ENCODE measurements around the gene GADL1. TPM values are rescaled to one million over a fixed set of nuclear protein-coding genes. Genes with fewer than 3 reads are reported as not detected.
A peak's percentile ranks its signal among the peaks of the same experiment; 100 is the strongest.

GADL1 gene
- total RNA-seq, 1 donor from 2014 or later = 0.13 TPM

DNA sequence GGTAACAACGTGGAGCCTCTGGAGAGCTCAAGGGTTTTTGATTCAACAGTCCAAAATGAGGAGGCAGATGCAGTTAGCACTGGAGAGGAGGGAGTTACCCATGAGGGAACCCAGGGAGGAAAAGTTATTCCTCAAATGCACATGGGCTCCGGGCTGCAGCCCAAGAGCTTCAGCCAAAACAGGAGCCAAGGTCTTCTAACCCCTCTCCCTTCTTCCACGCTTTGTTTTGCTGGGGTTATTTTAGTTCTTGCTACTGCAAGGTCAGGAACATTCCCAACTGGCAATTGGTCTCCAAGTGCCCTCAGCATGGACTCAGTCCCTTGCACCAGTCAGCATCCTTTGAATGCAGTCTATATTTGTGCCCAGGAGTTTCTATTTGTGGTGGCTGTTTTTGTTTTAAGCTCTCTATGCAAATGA, 198.1 kb downstream of the GADL1 start:
- no peak for DNase-seq (ENCODE audit: low read depth in 2 of 2)

DNA sequence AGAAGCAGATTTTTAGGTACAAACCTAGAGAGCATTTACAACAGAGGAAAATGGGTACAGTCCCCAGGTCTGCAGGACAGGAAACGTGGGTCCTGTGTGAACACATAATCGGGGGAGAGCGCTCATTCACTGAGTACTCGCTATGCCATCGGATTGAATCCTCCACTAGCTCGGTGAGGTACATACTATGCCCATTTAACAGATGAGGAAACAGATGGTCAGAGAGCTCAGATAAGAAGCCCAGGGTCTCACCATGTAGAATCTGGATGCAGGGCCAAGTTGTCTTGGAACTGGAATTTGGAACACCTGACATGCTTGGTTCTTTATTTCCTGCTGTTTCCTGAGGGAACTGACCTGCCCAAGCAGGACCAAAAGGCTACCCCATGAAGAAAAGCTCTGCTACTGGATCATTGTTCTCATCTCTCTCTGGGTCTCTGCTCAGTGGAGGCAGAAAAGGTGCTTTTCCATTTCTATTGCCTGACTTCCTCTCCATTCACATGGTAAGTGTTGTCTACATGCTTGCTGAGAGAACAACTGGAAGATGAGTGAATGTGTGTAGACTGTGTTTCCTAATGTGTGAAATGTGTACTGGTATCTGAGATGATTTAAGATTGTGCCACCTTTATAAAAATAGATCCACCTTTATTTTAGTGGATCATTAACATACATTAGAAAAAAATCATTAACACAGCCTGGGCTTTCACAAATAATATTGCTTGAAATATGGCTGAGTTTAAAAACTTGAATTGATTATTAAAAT, 199.0 kb downstream of the GADL1 start:
- DNase-seq (ENCODE audit: low read depth in 2 of 2) = no peak

DNA sequence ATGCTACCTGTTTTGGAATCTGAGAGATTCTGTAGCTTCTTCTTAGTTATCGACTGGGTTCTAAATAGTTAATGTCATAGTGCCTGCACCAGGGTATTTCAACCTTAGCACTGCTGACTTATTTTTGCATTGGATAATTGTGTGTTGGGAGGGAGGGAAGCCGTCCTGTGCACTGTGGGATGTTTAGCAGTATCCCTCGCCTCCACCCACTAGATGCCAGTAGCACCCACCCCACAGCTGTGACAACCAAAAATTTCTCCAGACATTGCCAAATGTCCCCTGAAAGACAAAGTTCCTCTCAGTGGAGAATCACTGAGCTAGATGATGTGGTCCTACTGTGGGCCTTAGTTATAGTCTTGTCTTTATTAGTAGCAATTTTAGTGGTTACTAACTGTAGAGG, 199.8 kb downstream of the GADL1 start:
- DNase-seq (ENCODE audit: low read depth in 2 of 2) = no peak

DNA sequence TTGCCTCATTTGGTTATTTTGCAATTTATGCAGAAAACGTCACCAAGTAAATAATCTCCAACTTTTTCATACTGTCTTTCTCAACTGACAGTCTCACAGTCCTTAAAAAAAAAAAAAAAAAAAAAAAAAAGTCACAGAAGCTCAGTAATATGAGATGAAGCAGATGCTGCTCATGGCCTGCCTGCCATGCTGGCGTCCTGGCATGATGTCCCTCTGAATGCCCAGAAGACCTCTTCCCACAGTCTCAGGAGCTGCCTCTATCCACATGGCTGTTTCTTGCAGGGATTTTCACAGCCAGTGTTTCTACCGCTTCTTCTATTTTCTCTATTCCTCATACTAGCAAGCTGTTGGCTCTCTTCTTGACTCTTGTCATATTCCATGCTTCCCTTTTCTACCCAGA, 200.3 kb downstream of the GADL1 start:
- no peak for DNase-seq (ENCODE audit: low read depth in 2 of 2)

DNA sequence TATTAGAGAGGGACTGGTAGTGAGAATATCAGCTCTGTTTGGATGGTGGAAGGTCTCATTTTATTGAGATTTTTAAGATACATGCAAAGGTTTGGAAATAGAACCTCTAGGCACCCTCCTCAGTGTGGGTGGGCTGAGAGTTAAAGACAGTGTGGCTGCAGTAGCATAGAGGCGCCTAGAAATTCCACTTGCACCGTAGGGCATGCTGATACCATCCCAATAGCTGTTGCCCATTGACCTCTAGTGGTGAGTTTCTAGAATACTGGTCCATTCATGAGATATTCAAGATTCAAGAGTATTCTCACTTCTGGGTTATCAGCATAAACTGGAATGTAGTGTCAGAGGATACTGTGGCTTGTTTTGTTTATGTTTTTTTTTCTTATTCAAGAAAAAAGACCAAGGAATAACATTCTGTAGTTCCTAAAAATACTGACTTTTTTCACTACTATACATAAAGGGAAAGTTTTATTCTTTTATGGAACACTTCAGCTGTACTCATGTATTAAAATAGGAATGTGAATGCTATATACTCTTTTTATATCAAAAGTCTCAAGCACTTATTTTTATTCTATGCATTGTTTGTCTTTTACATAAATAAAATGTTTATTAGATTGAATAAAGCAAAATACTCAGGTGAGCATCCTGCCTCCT, 200.9 kb downstream of the GADL1 start:
- peak; percentile 68 to 81 for DNase-seq (ENCODE audit: low read depth in 2 of 2)

DNA sequence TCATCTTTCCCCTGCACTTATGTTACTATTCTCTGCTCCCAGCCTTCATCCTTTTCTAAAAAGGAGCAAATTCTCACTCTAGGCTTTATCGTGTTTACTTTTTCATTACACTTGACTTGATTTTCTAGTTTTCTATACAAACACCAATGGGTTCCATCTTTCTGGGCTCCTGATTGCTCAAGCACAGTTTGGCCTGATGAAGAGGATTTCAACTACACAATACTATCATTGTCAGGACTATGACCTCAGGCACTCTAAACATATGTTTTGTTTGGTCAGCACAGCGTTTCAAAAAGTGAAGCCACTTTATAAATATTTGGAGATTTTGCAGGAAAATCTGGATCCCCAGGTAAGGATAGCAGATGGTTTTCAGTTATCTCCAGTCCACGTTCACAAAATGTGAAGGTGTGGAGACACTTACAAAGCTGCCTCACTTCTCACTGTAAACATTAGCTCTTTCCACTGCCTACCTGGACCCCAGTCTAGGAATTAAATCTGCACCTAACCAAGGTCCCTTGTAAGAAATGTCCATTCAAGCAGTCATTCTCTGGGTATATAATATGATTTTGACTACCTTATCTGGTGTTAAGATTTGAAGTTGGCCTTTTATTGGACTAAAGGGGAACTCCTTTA, 201.8 kb downstream of the GADL1 start:
- no peak for DNase-seq (ENCODE audit: low read depth in 2 of 2)

DNA sequence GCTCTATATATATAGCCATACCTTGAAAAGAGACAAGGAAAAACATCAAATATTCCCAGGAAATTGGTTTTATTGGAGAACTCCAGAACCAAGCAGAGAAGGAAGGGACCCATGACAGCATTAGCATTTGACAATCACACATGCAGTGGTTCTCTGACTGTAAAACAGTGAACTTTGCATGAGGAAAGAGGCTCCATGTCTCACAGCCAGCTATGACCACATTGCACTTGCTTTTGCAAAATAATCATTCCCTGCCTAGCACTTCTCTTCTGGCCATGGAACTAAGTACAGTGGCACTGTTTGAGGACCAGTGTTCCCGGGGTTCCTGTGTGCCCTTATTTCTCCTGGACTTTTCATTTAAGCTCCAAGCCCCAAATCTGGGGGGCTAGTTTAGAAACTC, 202.5 kb downstream of the GADL1 start:
- no peak for DNase-seq (ENCODE audit: low read depth in 2 of 2)

DNA sequence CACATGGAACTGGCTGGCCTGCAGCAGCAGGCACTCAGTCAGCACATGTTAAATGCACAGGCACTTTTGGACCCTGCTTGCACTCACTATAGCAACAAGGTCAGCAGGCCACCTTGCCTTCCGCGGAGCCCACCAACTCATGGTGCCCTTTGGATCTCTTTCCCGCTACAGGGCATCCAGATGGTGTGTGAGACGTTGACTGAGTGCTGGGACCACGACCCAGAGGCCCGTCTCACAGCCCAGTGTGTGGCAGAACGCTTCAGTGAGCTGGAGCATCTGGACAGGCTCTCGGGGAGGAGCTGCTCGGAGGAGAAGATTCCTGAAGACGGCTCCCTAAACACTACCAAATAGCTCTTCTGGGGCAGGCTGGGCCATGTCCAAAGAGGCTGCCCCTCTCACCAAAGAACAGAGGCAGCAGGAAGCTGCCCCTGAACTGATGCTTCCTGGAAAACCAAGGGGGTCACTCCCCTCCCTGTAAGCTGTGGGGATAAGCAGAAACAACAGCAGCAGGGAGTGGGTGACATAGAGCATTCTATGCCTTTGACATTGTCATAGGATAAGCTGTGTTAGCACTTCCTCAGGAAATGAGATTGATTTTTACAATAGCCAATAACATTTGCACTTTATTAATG, 203.1 kb downstream of the GADL1 start:
- peak; percentile 52 to 74 for DNase-seq (ENCODE audit: low read depth in 2 of 2)

DNA sequence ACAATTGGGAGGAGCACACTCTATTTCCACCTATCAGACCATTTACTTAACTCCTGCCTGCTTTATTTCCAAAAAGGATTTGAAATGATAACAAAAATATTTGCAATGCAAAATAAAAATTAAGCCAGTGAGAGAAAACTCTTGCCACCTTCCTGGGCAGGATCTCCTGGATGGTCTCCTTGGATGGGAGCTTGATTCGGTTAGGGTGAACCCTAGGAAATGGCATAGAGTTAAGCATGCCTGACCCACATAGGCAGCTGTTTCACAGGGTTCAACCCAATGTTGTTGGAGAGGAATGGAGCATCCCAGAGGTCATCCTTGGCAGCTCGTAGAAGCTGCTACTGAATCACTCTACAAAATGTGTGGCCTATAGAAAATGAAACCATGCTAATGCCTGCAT, 204.3 kb downstream of the GADL1 start:
- DNase-seq (ENCODE audit: low read depth in 2 of 2) = no peak

DNA sequence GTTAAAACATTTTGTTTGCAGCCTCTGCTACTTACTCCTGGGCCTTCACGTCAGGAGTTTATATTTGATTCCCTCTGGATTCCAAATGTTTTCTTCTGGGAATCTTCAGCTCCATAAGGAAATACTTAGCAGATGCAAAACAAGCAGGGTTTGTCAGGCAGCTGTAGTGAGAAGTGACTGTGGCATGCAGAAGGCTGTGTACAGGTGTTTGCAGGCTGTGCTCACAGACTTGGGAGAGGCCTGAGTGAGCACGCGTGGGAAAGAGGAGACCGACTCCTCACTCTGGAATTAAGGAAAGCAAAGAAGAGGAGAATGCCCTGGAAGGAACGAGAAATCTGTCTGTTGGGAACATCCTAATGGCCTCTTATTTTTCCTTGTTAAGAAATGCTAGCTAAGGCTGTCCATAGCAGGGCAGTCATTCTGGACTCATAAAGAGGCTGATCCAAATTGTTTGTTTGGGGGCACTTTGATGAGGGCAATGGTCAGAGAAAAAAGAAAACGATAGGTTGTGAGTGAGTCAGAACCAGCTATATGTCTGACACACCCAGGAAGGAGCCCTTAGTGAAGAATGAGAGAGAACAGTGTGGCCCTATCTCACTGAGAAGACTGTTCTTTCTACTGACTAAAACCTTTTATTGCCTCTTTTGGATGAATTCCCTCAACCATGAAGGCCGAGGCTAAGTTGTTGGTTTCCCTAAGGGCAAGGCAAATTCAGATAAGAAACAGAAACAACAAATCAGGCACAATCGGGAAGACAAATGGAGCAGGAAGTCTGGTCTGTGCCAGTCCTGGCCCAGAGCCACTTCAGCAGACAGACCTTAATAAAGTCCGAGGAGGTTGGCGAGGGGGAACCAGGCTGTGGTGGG, 205.5 kb downstream of the GADL1 start:
- peak in 1 of 2 donors; percentile 74 for DNase-seq (ENCODE audit: low read depth in 2 of 2)

DNA sequence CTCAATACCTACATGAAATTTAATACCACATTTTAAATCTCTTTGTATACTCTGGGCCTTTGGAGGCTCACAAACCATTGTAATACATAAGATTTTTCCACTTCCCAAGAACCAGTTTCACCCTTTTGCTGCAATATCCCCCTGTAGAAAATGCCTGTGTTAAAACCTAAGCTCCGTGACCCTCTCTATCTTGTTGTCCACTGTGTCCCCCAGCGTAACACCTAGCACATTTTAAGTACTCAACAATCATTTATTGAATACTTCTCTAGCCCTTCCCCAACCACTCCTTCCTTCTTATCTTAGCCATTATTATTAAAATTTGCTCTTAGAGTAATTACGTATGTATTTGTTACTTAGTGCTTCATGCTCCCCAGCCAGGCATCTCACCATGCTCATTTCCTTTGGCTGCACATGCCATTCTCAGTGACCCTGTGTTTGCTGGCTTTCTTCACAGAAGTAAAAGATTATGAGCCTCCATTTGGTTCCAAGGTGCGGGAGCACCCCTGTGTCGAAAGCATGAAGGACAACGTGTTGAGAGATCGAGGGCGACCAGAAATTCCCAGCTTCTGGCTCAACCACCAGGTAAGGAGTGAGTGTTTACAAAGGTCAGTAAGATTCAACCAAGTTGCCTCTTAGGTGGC, 206.4 kb downstream of the GADL1 start:
- no peak for DNase-seq (ENCODE audit: low read depth in 2 of 2)

DNA sequence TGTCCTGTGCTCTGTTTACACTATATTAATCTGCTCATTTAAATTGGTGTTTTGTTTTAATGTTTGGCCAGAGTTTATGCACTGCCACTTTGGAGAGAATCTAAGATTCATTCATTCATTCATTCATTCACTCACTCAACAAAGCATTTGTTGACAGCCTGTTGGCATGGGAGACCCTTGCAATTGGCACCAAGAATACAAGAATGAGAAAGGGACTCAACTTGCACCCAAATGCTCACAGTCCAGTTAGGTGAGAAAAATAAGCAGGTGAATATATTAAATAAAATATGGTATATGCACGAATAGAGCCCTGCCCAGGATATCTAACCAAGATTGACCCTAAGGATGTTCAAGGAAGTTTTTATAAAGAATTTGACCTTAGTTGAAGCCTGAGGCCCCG, 207.7 kb downstream of the GADL1 start:
- DNase-seq (ENCODE audit: low read depth in 2 of 2) = no peak

DNA sequence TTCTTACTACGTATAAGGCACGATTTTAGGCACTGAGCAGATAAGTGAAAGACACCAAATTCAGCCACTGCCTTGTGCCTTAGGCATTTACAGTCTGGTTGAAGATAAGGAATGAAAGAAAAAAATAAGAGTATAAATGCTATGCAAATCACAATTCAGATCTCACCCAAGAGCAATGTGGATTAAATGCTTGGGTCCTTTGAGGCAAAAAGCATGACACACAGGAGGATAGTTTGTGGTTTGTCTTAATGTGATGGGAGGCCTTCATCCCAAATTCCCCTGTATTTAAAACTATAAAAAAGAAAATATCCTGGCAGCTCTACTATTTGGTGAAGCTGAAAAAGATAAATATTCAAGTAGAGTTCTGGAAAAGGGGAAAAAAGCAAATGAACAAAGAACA, 208.3 kb downstream of the GADL1 start:
- no peak for DNase-seq (ENCODE audit: low read depth in 2 of 2)

DNA sequence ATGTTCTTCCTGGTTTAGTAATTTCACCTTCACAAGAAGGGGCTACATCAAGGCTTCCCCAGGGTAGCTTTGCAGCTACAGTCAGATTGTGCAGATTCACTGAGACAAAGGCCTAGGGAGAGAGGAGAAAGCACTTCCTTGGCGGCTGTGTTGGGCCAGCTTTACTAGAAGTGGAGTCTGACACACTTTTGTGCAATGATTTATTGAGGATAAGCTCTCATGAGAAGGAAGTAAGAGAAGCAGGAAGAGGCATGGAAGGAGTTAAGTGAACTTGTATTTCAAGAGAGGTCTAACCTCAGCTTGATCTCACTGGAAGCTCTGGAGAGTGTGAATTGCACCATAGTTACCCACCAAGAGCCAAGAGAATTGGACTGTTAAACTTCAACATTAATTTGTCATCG, 209.2 kb downstream of the GADL1 start:
- no peak for DNase-seq (ENCODE audit: low read depth in 2 of 2)

DNA sequence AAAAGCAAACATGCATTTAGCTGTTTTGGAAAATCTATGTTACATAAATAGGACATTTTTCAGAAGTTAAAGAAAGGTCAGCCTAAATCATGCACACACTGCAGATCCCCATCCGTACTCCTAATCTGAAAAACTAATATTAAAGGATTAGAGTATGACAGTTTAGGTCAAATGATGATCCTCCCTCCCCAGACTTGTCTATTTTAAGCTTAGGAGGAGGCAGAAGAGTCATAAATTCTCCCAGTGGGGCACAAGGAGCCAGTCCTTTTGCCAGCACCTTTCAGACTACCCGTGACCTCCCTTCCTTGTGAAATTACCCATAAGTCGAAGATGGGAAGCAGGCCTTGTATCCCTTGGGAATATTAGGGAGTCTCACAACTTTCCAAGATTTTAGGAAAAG, 210.1 kb downstream of the GADL1 start:
- DNase-seq (ENCODE audit: low read depth in 2 of 2) = no peak

DNA sequence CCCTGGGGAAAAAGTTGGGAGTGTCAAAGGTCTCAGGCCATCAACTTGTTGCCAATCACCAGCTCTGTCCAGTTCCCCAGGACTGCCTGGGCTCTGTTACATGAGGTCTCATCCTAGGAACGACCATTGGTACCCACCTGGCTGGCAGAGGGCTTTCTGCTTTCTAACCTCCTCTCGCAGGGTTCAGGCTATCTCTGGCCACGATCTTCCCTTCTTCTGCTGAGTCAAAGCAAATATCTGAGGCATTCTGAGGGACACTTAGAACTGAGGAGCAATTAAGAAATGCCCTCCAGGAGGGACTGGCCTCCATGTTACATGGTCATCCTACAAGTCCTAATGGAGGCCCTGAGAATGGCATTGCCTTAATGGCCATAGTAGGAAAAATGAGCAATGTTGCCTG, 210.7 kb downstream of the GADL1 start:
- no peak for DNase-seq (ENCODE audit: low read depth in 2 of 2)

DNA sequence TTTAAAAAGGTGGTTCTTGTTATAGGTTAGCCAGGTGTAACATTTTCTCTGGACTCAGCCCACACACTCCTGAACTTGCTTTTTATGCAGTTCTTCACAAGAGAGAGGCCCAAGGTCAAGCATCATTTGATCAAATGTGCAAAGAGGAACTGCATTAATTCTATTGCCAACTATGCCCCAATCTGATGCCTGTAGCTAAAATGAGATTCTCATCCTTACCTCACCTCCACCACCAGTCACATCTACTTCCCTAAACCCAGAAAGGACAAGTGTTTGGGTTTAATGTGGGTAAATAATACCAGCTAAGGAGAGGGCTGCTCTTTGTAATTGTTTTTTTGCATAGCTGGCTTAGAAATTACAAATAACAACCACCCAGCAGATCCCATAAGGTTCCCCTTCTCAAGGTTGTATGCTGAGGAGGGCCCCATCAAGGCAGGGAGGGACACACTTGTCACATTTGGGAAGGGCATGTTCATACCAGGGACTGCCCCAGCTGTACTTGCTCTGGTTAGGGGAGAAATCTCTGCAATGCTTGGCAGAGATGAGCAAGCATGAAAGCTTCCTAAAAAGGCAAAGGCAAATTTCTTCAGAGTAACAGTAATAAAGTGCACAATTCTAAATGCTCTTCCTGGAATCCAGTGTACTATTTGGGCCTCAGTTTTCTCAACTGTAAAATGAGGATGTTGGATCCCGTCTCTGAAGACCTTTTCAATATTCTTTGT, 211.9 kb downstream of the GADL1 start:
- DNase-seq (ENCODE audit: low read depth in 2 of 2) = no peak

DNA sequence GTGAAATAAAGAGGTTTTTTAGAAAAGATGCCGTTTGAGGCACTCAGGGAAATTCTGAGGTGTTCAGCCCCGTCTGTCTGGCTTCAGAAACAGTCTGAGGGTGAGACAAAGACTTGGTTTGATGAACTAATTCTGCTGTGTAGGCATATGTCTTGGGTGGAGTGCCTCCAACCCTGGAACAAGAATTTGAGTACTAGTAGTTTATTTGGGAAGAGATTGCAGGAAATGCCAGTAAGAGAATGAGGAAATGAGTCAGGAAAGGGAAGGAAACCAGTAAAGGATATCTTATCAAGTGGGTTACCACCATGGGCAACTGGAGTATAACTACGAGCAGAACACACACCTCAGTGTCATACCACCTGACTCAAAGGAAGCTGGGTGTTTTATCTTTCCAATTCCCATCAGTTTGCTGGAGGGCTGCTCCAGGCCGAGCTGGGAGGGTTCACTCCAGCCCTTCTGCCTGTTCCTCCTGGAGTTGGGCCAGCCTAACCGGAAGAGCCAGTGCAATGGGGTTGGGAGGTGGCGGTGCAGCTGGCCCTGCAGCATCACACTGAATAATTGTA, 212.7 kb downstream of the GADL1 start:
- DNase-seq (ENCODE audit: low read depth in 2 of 2) = peak; percentile 94 to 97

DNA sequence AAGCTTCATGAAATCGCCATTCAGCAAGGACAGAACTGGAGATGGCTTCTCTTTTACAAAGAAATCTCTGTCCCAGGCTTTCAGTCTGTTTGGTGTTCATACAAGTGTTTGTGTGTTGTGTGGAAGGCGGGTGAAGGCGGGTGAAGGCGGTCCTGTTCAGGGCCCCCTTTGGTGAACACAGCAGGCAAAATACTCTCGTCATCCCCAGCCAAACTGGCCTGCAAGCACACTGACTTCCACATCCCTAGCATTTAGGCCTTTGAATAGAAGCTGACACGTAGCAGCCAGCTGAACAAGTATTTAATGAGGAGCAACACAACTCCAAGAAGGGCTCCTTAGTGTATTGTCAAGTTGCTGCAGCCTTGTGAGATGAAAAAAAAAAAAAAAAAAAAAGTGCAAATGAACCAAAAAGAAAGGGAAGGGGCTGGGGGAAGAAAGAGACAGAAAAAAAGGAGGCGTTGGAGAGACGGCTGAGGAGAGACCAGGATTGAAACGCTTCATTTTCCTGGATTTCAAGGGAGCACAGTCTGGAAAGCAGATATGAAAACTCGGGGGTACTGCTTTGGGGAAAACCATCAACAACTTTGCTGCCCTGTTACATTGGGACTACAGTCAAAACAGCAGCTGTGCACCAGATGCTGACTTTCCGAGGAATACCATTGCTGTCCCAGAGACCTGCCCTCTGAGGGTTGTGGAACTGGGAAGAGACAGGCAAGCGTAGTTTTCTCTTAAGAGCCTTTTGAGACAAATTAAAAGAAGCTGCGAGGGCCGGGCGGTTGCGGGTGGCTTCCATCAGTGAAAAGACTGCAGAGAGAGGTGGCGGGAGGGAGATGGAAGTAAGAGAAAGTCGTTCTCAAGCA, 213.4 kb downstream of the GADL1 start:
- DNase-seq (ENCODE audit: low read depth in 2 of 2) = peak in 1 of 2 donors; percentile 44

Measured in dermis microvascular lymphatic vessel endothelial cell (primary cell).